Stimulated activated CD8-positive, alpha-beta memory T cell treated with anti-CD3 and anti-CD28 coated beads, Interleukin-7, amount 100 ng/mL, for 4 hours (primary cell): ENCODE data around the gene ITPK1.

Source experiments
- DNase-seq, 2 donors: peaks; one replicate each; pipeline ENCODE4 v3.0.0-alpha.2; 2020; ENCODE audit warnings: low read depth in 2 of 2

ITPK1 gene

GRCh38 chr14:92970271-92970670 is 145.5 kb downstream of the ITPK1 start:
- no peak for DNase-seq

GRCh38 chr14:92969871-92970270 is 145.9 kb downstream of the ITPK1 start:
- no peak for DNase-seq

GRCh38 chr14:92969430-92969829 is 146.3 kb downstream of the ITPK1 start:
- no peak for DNase-seq

GRCh38 chr14:92968291-92969020 is 147.3 kb downstream of the ITPK1 start:
- DNase-seq = no peak

GRCh38 chr14:92967346-92967926 is 148.3 kb downstream of the ITPK1 start:
- no peak for DNase-seq

GRCh38 chr14:92965281-92965680 is 150.4 kb downstream of the ITPK1 start:
- DNase-seq = no peak

GRCh38 chr14:92964124-92965109 is 151.3 kb downstream of the ITPK1 start:
- DNase-seq = no peak

- DNase-seq = no peak
These were observed 152.2 kb downstream of the ITPK1 start for GRCh38 chr14:92963301-92964123.

- no peak for DNase-seq
These were observed 153.0 kb downstream of the ITPK1 start for GRCh38 chr14:92962831-92963095.

GRCh38 chr14:92962031-92962830 is 153.5 kb downstream of the ITPK1 start:
- no peak for DNase-seq

GRCh38 chr14:92961567-92961855 is 154.2 kb downstream of the ITPK1 start:
- DNase-seq = no peak

- DNase-seq = no peak
These were observed 154.8 kb downstream of the ITPK1 start for GRCh38 chr14:92960706-92961566.

GRCh38 chr14:92959761-92960680 is 155.7 kb downstream of the ITPK1 start:
- DNase-seq = no peak

GRCh38 chr14:92959189-92959531 is 156.6 kb downstream of the ITPK1 start:
- no peak for DNase-seq

- no peak for DNase-seq
These were observed 157.1 kb downstream of the ITPK1 start for GRCh38 chr14:92958373-92959188.

- DNase-seq = no peak
These were observed 158.8 kb downstream of the ITPK1 start for GRCh38 chr14:92956961-92957360.

GRCh38 chr14:92955381-92955780 is 160.3 kb downstream of the ITPK1 start:
- DNase-seq = no peak

- DNase-seq = no peak
These were observed 160.8 kb downstream of the ITPK1 start for GRCh38 chr14:92954933-92955332.
